H9 (cell line): Measurements from ENCODE around the gene MICU1. TPM values are rescaled to one million over a fixed set of nuclear protein-coding genes. Genes with fewer than 3 reads are reported as not detected.

Source experiments
- DNase-seq: peaks from one replicate; pipeline ENCODE4 v3.0.0-alpha.2; 2017
- H2AFZ ChIP-seq: one replicate; pipeline ENCODE4 v1.6.1; 2013; ENCODE audit warnings: mild to moderate bottlenecking, low read length, control low read depth, moderate library complexity
- H2AK5ac ChIP-seq: 2 replicates; pipeline ENCODE4 v1.6.1; 2013; ENCODE audit warnings: low read length, control low read depth, mixed read lengths; ENCODE audit not compliant: insufficient read length
- H2BK120ac ChIP-seq: one replicate; pipeline ENCODE4 v1.6.1; 2013; ENCODE audit warnings: low read depth, mild to moderate bottlenecking, low read length, control low read depth, inconsistent platforms; ENCODE audit not compliant: poor library complexity, severe bottlenecking
- H2BK12ac ChIP-seq: 2 replicates; pipeline ENCODE4 v1.6.1; 2013; ENCODE audit warnings: low read length, control low read depth, mixed read lengths, low read depth; ENCODE audit not compliant: insufficient read length
- H2BK15ac ChIP-seq: 2 replicates; pipeline ENCODE4 v1.6.1; 2013; ENCODE audit warnings: low read depth, low read length, control low read depth
- H2BK20ac ChIP-seq: one replicate; pipeline ENCODE4 v1.6.1; 2013; ENCODE audit warnings: low read depth, mild to moderate bottlenecking, low read length, control low read depth, inconsistent platforms; ENCODE audit not compliant: poor library complexity, severe bottlenecking
- H2BK5ac ChIP-seq: 2 replicates; pipeline ENCODE4 v1.6.1; 2013; ENCODE audit warnings: low read length, control low read depth, mixed read lengths; ENCODE audit not compliant: insufficient read length
- H3K14ac ChIP-seq: 2 replicates; pipeline ENCODE4 v1.6.1; 2013; ENCODE audit warnings: low read length, control low read depth; ENCODE audit not compliant: insufficient read depth
- H3K18ac ChIP-seq: 2 replicates; pipeline ENCODE4 v1.6.1; 2013; ENCODE audit warnings: low read depth, mild to moderate bottlenecking, mixed read lengths, low read length, control low read depth; ENCODE audit not compliant: insufficient read length
- H3K23ac ChIP-seq: 2 replicates; pipeline ENCODE4 v1.6.1; 2013; ENCODE audit warnings: low read length, control low read depth, mixed read lengths, low read depth; ENCODE audit not compliant: insufficient read length
- H3K23me2 ChIP-seq: 2 replicates; pipeline ENCODE4 v1.6.1; 2013; ENCODE audit warnings: low read depth, mild to moderate bottlenecking, mixed read lengths, low read length, control low read depth; ENCODE audit not compliant: insufficient read length, poor library complexity, severe bottlenecking
- H3K27ac ChIP-seq: 2 replicates; pipeline ENCODE4 v1.5.1; 2013; ENCODE audit warnings: low read length, control low read depth, mixed read lengths, low read depth; ENCODE audit not compliant: insufficient read length
- H3K27me3 ChIP-seq: 2 replicates; pipeline ENCODE4 v1.6.1; 2013; ENCODE audit warnings: low read length, control low read depth, inconsistent platforms; ENCODE audit not compliant: insufficient read depth
- H3K4ac ChIP-seq: 2 replicates; pipeline ENCODE4 v1.6.1; 2013; ENCODE audit warnings: low read depth, mild to moderate bottlenecking, control low read depth, inconsistent platforms, low read length, moderate library complexity
- H3K4me1 ChIP-seq: 2 replicates; pipeline ENCODE4 v1.6.1; 2013; ENCODE audit warnings: low read length, control low read depth, inconsistent platforms; ENCODE audit not compliant: insufficient read depth
- H3K4me2 ChIP-seq: 2 replicates; pipeline ENCODE4 v1.6.1; 2013; ENCODE audit warnings: low read length, control low read depth, mixed read lengths; ENCODE audit not compliant: insufficient read length, insufficient read depth
- H3K56ac ChIP-seq: 2 replicates; pipeline ENCODE4 v1.6.1; 2013; ENCODE audit warnings: low read depth, mild to moderate bottlenecking, mixed read lengths, low read length, control low read depth; ENCODE audit not compliant: insufficient read length
- H3K79me1 ChIP-seq: 2 replicates; pipeline ENCODE4 v1.6.1; 2013; ENCODE audit warnings: low read depth, mild to moderate bottlenecking, moderate library complexity, low read length, control low read depth, inconsistent platforms; ENCODE audit not compliant: insufficient read depth, poor library complexity, severe bottlenecking
- H3K79me2 ChIP-seq: 2 replicates; pipeline ENCODE4 v1.6.1; 2013; ENCODE audit warnings: low read length, control low read depth, inconsistent platforms; ENCODE audit not compliant: insufficient read depth
- H3K9ac ChIP-seq: 2 replicates; pipeline ENCODE4 v1.6.1; 2013; ENCODE audit warnings: low read length, control low read depth, mixed read lengths; ENCODE audit not compliant: insufficient read length; ENCODE audit errors: extremely low read depth
- H3K9me3 ChIP-seq: one replicate; pipeline ENCODE4 v1.6.1; 2013; ENCODE audit warnings: low read depth, low read length, inconsistent platforms; ENCODE audit not compliant: control insufficient read depth
- H3T11ph ChIP-seq: one replicate; pipeline ENCODE4 v1.6.1; 2013; ENCODE audit warnings: mild to moderate bottlenecking, low read length, control low read depth, inconsistent platforms
- H4K20me1 ChIP-seq: one replicate; pipeline ENCODE4 v1.6.1; 2013; ENCODE audit not compliant: control insufficient read depth, insufficient read length, insufficient read depth
- H4K5ac ChIP-seq: 2 replicates; pipeline ENCODE4 v1.6.1; 2013; ENCODE audit warnings: low read depth, mild to moderate bottlenecking, mixed read lengths, low read length, control low read depth; ENCODE audit not compliant: insufficient read length
- H4K8ac ChIP-seq: replicated peaks from 2 replicates; pipeline ENCODE4 v1.6.1; 2013; ENCODE audit warnings: low read length, control low read depth, mixed read lengths, low read depth; ENCODE audit not compliant: insufficient read length
- H4K91ac ChIP-seq: 2 replicates; pipeline ENCODE4 v1.6.1; 2013; ENCODE audit warnings: low read depth, mild to moderate bottlenecking, moderate library complexity, mixed read lengths, low read length, control low read depth; ENCODE audit not compliant: insufficient read length
- H3K27ac Mint-ChIP-seq, 3 experiments: 2 replicates in 2 of 3; 3 replicates in 1 of 3; pipeline ENCODE4 v1.8.0; 2020 to 2021; ENCODE audit warnings: mixed read lengths in 3 of 3, mild to moderate bottlenecking in 1 of 3, moderate library complexity in 1 of 3
- H3K27me3 Mint-ChIP-seq: 2 replicates; pipeline ENCODE4 v1.8.0; 2021; ENCODE audit warnings: low read depth, mild to moderate bottlenecking, moderate library complexity, mixed read lengths
- H3K36me3 Mint-ChIP-seq, 3 experiments: 2 replicates in 2 of 3; 3 replicates in 1 of 3; pipeline ENCODE4 v1.8.0; 2020 to 2021; ENCODE audit warnings: low read depth in 3 of 3, mixed read lengths in 3 of 3; ENCODE audit not compliant: insufficient read depth in 1 of 3
- H3K4me1 Mint-ChIP-seq, 2 experiments: 2 replicates each; pipeline ENCODE4 v1.8.0; 2020; ENCODE audit warnings: mixed read lengths in 2 of 2
- H3K4me3 Mint-ChIP-seq, 2 experiments: 2 replicates in 1 of 2; 3 replicates in 1 of 2; pipeline ENCODE4 v1.8.0; 2020 to 2021; ENCODE audit warnings: mild to moderate bottlenecking in 2 of 2, mixed read lengths in 2 of 2, moderate library complexity in 1 of 2
- H3K9me3 Mint-ChIP-seq, 2 experiments: 2 replicates in 1 of 2; 3 replicates in 1 of 2; pipeline ENCODE4 v1.8.0; 2020; ENCODE audit warnings: mild to moderate bottlenecking in 2 of 2, mixed read lengths in 2 of 2, moderate library complexity in 1 of 2
- CTCF ChIP-seq: fragments of 200-600 bp; sonication (generic); conservative IDR thresholded peaks from 3 replicates; pipeline ENCODE4 v1.8.0; 2021; ENCODE audit warnings: antibody characterized with exemption, mild to moderate bottlenecking
- WGBS: extraction: QIAGEN DNeasy Blood & Tissue Kit; methylation state at CpG from one replicate; pipeline ENCODE4 v1.1.7; 2013; ENCODE audit warnings: missing lambda C conversion rate, low lambda C conversion rate, mixed read lengths; ENCODE audit not compliant: insufficient read length; ENCODE audit errors: extremely low coverage; 5-methylcytosine and 5-hydroxymethylcytosine counted together
- total RNA-seq: library from RNA; stranded (reverse); gene quantifications from 2 replicates; pipeline ENCODE4 v1.2.1, GENCODE V29; 2021

Gene MICU1
- total RNA-seq, 1 experiment from 2014 or later = 33.2 TPM

- H3K27me3 Mint-ChIP-seq = no peaks in the 10 kb centered on the region
- H3K14ac ChIP-seq = no peak overlapping the region
These were observed 163.6 kb downstream of the MICU1 start for GRCh38 chr10:72462261-72462660.

More at GRCh38 chr10:72462261-72462660, 163.6 kb downstream of the MICU1 start:
- no peak overlapping the region for H2BK5ac ChIP-seq
- no peak overlapping the region for H2BK15ac ChIP-seq
- no peaks in the 10 kb centered on the region for H3K23me2 ChIP-seq
- H4K20me1 ChIP-seq = no peaks in the 10 kb centered on the region
- H3K9ac ChIP-seq = no peak overlapping the region
- no peaks in the 10 kb centered on the region for H3K4me1 ChIP-seq
- H2AK5ac ChIP-seq = no peak overlapping the region
- H2BK12ac ChIP-seq = no peak overlapping the region
- no peaks in the 10 kb centered on the region for H3K9me3 ChIP-seq
- no peak overlapping the region for H3K23ac ChIP-seq
- H2AFZ ChIP-seq = no peak overlapping the region
- H3K79me2 ChIP-seq = no peaks in the 10 kb centered on the region
- H4K91ac ChIP-seq = no peak overlapping the region
- no peak overlapping the region for H3K56ac ChIP-seq
- H3K4me3 Mint-ChIP-seq = no peak overlapping the region
- H4K8ac ChIP-seq = no peak overlapping the region
- H3K18ac ChIP-seq = no peak overlapping the region
- H3K4ac ChIP-seq = no peak overlapping the region
- no peaks in the 10 kb centered on the region for H3K4me1 Mint-ChIP-seq
- no peaks in the 10 kb centered on the region for H3K27me3 ChIP-seq
- no peak overlapping the region for H3K4me2 ChIP-seq
- DNase-seq = no peak
- no peak overlapping the region for H3T11ph ChIP-seq
- H3K36me3 Mint-ChIP-seq = peaks cover 0 to 2% (median 0%) of the 10 kb centered on the region in 3 experiments; a peak in 1 of 7 replicates
- H3K79me1 ChIP-seq = no peaks in the 10 kb centered on the region
- no peak overlapping the region for H3K27ac ChIP-seq
- WGBS = no CpG with 5 or more reads among the region's 3 CpGs
- no peak overlapping the region for H3K27ac Mint-ChIP-seq
- no peak overlapping the region for H4K5ac ChIP-seq
- no peaks in the 10 kb centered on the region for H3K9me3 Mint-ChIP-seq
- no peak overlapping the region for H2BK120ac ChIP-seq
- no peak overlapping the region for H2BK20ac ChIP-seq
- TF ChIP-seq CTCF = no peak
